ENCODE data around the gene ABHD16A. TPM values are rescaled to one million over a fixed set of nuclear protein-coding genes. Genes with fewer than 3 reads are reported as not detected.

The ABHD16A gene
- total and polyA plus RNA-seq, 2 of the 13 experiments (the other 11 are each of a cell fraction or from before 2014, with no cell fraction given), result 43.5 to 45.4 TPM

- TF ChIP-seq ARNT (IDR thresholded peaks at IDR 0.05) (no peak), ZNF543 (CRISPR knock-in tag; IDR thresholded peaks at IDR 0.05) (peak; percentile 94; the same call in 1 of the 2 replicates), ZNF264 (CRISPR knock-in tag; IDR thresholded peaks at IDR 0.05) (peak; percentile 28; the same call in 1 of the 2 replicates), BCL6 (CRISPR knock-in tag; IDR thresholded peaks at IDR 0.05) (peak; percentile 91), CREM (IDR thresholded peaks at IDR 0.05) (peak; percentile 68), CREM (CRISPR knock-in tag; IDR thresholded peaks at IDR 0.05) (no peak), LCORL (IDR thresholded peaks at IDR 0.05) (0 out of 2 replicates have a peak, but pooled peaks have one; percentile 65), LCORL (CRISPR knock-in tag; IDR thresholded peaks at IDR 0.05) (peak; percentile 74; the same call in 1 of the 2 replicates), IRF2 (CRISPR knock-in tag; IDR thresholded peaks at IDR 0.05) (peak; percentile 56), AGO2 (optimal IDR thresholded peaks at IDR 0.05; ENCODE audit: low read depth, low read length) (no peak), ZNF883 (CRISPR knock-in tag; IDR thresholded peaks at IDR 0.05; ENCODE audit: not compliant biosample characterization) (no peak), HNF4G (IDR thresholded peaks at IDR 0.05; ENCODE audit: borderline replicate concordance, low read depth, low read length) (peak; percentile 18; the same call in 1 of the 2 replicates), HNF4G (CRISPR knock-in tag; IDR thresholded peaks at IDR 0.05; ENCODE audit: borderline replicate concordance, low read depth) (no peak; the same call in 1 of the 2 replicates), POLR2G (IDR thresholded peaks at IDR 0.05; ENCODE audit: low read depth, low read length) (peak; percentile 59), IKZF4 (CRISPR knock-in tag; IDR thresholded peaks at IDR 0.05; ENCODE audit: borderline replicate concordance, low read depth, not compliant biosample characterization) (peak; percentile 16), ZNF878 (CRISPR knock-in tag; IDR thresholded peaks at IDR 0.05) (no peak), ZNF20 (CRISPR knock-in tag; IDR thresholded peaks at IDR 0.05) (no peak), HOXD1 (CRISPR knock-in tag; IDR thresholded peaks at IDR 0.05) (peak; percentile 95), ZNF550 (CRISPR knock-in tag; IDR thresholded peaks at IDR 0.05; ENCODE audit: borderline replicate concordance) (no peak), RARA (CRISPR knock-in tag; IDR thresholded peaks at IDR 0.05) (peak; percentile 75), ZNF510 (CRISPR knock-in tag; IDR thresholded peaks at IDR 0.05; ENCODE audit: low read depth) (peak; percentile 72; the same call in 1 of the 2 replicates), ZNF441 (CRISPR knock-in tag; IDR thresholded peaks at IDR 0.05; ENCODE audit: borderline replicate concordance) (0 out of 2 replicates have a peak, but pooled peaks have one; percentile 57), ZNF605 (CRISPR knock-in tag; IDR thresholded peaks at IDR 0.05) (peak; percentile 60)
- TF ChIP-seq, protein P1, sequence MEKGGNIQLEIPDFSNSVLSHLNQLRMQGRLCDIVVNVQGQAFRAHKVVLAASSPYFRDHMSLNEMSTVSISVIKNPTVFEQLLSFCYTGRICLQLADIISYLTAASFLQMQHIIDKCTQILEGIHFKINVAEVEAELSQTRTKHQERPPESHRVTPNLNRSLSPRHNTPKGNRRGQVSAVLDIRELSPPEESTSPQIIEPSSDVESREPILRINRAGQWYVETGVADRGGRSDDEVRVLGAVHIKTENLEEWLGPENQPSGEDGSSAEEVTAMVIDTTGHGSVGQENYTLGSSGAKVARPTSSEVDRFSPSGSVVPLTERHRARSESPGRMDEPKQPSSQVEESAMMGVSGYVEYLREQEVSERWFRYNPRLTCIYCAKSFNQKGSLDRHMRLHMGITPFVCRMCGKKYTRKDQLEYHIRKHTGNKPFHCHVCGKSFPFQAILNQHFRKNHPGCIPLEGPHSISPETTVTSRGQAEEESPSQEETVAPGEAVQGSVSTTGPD (CRISPR knock-in tag; IDR thresholded peaks at IDR 0.05), result 0 out of 2 replicates have a peak, but pooled peaks have one; percentile 37
- TF ChIP-seq, protein P2, sequence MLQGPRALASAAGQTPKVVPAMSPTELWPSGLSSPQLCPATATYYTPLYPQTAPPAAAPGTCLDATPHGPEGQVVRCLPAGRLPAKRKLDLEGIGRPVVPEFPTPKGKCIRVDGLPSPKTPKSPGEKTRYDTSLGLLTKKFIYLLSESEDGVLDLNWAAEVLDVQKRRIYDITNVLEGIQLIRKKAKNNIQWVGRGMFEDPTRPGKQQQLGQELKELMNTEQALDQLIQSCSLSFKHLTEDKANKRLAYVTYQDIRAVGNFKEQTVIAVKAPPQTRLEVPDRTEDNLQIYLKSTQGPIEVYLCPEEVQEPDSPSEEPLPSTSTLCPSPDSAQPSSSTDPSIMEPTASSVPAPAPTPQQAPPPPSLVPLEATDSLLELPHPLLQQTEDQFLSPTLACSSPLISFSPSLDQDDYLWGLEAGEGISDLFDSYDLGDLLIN (CRISPR knock-in tag; IDR thresholded peaks at IDR 0.05; ENCODE audit: borderline replicate concordance), result 0 out of 2 replicates have a peak, but pooled peaks have one; percentile 47
- TF ChIP-seq, protein P3, sequence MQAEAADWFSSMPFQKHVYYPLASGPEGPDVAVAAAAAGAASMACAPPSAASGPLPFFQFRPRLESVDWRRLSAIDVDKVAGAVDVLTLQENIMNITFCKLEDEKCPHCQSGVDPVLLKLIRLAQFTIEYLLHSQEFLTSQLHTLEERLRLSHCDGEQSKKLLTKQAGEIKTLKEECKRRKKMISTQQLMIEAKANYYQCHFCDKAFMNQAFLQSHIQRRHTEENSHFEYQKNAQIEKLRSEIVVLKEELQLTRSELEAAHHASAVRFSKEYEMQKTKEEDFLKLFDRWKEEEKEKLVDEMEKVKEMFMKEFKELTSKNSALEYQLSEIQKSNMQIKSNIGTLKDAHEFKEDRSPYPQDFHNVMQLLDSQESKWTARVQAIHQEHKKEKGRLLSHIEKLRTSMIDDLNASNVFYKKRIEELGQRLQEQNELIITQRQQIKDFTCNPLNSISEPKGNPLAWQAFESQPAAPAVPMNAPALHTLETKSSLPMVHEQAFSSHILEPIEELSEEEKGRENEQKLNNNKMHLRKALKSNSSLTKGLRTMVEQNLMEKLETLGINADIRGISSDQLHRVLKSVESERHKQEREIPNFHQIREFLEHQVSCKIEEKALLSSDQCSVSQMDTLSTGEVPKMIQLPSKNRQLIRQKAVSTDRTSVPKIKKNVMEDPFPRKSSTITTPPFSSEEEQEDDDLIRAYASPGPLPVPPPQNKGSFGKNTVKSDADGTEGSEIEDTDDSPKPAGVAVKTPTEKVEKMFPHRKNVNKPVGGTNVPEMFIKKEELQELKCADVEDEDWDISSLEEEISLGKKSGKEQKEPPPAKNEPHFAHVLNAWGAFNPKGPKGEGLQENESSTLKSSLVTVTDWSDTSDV (CRISPR knock-in tag; IDR thresholded peaks at IDR 0.05), result no peak
Measured at GRCh38 chr6:31737991-31738979, 35.2 kb upstream of the ABHD16A start (continued).
